Neural progenitor cell (in vitro differentiated cells): Measurements from ENCODE around the gene OTUD3.

Source experiments
- EZH2phosphoT487 ChIP-seq: fragments of 200-600 bp; sonication (generic); IDR thresholded peaks from 2 replicates; pipeline ENCODE4 v1.6.1; 2017; ENCODE audit warnings: antibody characterized with exemption
- TF ChIP-seq, protein P1 (sequence below): fragments of 200-600 bp; sonication (generic); IDR thresholded peaks from 2 replicates; pipeline ENCODE4 v1.5.1; 2017; ENCODE audit warnings: antibody characterized with exemption, mild to moderate bottlenecking

DNA sequence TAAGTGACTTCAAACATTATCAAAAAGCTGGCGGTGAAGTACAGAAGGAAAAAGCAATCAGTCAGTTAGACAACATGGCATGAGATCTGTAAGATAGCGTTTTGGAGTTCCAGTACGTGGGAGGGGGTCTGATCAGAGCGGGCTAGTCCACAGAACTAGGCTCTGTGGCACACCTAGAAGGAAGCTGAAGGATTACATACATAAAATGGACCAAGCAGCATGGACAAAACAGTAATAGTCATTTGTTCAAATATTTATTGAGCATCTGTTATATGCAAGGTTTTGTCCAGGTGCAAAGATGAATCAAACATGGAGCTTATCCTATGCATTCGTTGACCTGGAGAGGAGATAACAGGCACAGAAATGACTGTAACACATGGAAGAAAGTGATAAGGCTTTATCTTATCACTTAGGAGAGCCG is 64.1 kb downstream of the OTUD3 start:
- TF ChIP-seq, protein P1, sequence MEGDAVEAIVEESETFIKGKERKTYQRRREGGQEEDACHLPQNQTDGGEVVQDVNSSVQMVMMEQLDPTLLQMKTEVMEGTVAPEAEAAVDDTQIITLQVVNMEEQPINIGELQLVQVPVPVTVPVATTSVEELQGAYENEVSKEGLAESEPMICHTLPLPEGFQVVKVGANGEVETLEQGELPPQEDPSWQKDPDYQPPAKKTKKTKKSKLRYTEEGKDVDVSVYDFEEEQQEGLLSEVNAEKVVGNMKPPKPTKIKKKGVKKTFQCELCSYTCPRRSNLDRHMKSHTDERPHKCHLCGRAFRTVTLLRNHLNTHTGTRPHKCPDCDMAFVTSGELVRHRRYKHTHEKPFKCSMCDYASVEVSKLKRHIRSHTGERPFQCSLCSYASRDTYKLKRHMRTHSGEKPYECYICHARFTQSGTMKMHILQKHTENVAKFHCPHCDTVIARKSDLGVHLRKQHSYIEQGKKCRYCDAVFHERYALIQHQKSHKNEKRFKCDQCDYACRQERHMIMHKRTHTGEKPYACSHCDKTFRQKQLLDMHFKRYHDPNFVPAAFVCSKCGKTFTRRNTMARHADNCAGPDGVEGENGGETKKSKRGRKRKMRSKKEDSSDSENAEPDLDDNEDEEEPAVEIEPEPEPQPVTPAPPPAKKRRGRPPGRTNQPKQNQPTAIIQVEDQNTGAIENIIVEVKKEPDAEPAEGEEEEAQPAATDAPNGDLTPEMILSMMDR, result no peak
- TF ChIP-seq EZH2phosphoT487, result no peak
